Ascending aorta (tissue), 2 donors: ENCODE data around the gene MIPEP. TPM values are rescaled to one million over a fixed set of nuclear protein-coding genes. Genes with fewer than 3 reads are reported as not detected.
"Not testable (repeated sequence)": the region's sequence is repeated elsewhere in the genome, so short reads cannot be mapped to it uniquely, and the experiment has no call there.

ENCODE experiments used
- DNase-seq, 2 donors: peaks; one replicate each; pipeline ENCODE4 v3.0.0-alpha.2; 2019; ENCODE audit warnings: low spot score in 2 of 2
- H3K27ac ChIP-seq, 2 donors: fragments of 200-600 bp; sonication (generic); one replicate each; pipeline ENCODE4 v1.5.1; 2016 to 2017; ENCODE audit warnings: mild to moderate bottlenecking in 1 of 2
- H3K27me3 ChIP-seq: fragments of 200-600 bp; sonication (generic); one replicate; pipeline ENCODE4 v1.5.1; 2017
- H3K36me3 ChIP-seq, 2 donors: fragments of 200-600 bp; sonication (generic); one replicate each; pipeline ENCODE4 v1.5.1; 2016
- H3K4me1 ChIP-seq, 2 donors: fragments of 200-600 bp; sonication (generic); one replicate each; pipeline ENCODE4 v1.5.1; 2016 to 2017; ENCODE audit warnings: mild to moderate bottlenecking in 1 of 2
- H3K4me3 ChIP-seq, 2 donors: fragments of 200-600 bp; sonication (generic); one replicate each; pipeline ENCODE4 v1.5.1; 2016 to 2017; ENCODE audit warnings: mild to moderate bottlenecking in 1 of 2
- H3K9me3 ChIP-seq, 2 donors: fragments of 200-600 bp; sonication (generic); one replicate each; pipeline ENCODE4 v1.5.1; 2016
- intact Hi-C: fragments of 100-400 bp; cut with DNase I; formaldehyde crosslinking; loops from one replicate; pipeline ENCODE4 v1.15.1; 2023
- total RNA-seq: library from RNA; depleted of rRNA; stranded (reverse); fragments of >200 nt; gene quantifications from one replicate; pipeline ENCODE4 v1.1.0, GENCODE V29; 2016
- TF ChIP-seq, protein P1 (sequence below), 3 experiments: fragments of 200-600 bp in 2 of 3; fragments of 450-650 bp in 1 of 3; sonication (generic) in 2 of 3; IDR thresholded peaks; one replicate each; pipeline ENCODE4 v1.5.1; 2016 to 2019; ENCODE audit warnings: antibody characterized with exemption in 3 of 3, mild to moderate bottlenecking in 1 of 3, moderate library complexity in 1 of 3

Gene MIPEP
- total RNA-seq, 1 donor from 2014 or later = 2.8 TPM

DNA sequence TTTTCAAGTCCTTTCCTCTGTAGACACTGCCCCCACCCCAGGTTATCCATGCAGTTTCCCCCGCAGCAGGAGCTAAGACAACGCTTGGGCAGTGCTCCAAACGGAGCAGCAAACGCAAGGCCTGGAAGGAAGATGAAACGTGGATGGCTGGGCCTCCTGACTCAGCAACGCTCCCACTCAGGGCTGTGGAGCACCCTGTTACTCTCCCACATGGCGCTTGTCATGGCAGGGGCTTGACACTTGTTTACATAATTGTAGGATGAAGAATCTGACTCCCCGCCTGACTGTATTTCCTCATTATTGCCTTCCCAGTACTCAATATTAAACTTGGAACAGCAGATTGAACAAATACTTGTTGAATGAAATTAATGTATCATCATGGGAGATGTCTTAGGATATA is 8.9 kb upstream of the MIPEP start:
- TF ChIP-seq, protein P1, sequence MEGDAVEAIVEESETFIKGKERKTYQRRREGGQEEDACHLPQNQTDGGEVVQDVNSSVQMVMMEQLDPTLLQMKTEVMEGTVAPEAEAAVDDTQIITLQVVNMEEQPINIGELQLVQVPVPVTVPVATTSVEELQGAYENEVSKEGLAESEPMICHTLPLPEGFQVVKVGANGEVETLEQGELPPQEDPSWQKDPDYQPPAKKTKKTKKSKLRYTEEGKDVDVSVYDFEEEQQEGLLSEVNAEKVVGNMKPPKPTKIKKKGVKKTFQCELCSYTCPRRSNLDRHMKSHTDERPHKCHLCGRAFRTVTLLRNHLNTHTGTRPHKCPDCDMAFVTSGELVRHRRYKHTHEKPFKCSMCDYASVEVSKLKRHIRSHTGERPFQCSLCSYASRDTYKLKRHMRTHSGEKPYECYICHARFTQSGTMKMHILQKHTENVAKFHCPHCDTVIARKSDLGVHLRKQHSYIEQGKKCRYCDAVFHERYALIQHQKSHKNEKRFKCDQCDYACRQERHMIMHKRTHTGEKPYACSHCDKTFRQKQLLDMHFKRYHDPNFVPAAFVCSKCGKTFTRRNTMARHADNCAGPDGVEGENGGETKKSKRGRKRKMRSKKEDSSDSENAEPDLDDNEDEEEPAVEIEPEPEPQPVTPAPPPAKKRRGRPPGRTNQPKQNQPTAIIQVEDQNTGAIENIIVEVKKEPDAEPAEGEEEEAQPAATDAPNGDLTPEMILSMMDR (IDR thresholded peaks at IDR 0.05) = no peak
- Histone ChIP-seq H3K9me3 (no peaks in the 10 kb centered on the region), H3K4me3 (no peak overlapping the region), H3K27me3 (no peaks in the 10 kb centered on the region), H3K36me3 (no peaks in the 10 kb centered on the region), H3K27ac (no peak overlapping the region), H3K4me1 (peaks cover 0 to 1% of the 10 kb centered on the region in 2 donors)
- intact Hi-C loops = no loop called here
- no peak for DNase-seq

DNA sequence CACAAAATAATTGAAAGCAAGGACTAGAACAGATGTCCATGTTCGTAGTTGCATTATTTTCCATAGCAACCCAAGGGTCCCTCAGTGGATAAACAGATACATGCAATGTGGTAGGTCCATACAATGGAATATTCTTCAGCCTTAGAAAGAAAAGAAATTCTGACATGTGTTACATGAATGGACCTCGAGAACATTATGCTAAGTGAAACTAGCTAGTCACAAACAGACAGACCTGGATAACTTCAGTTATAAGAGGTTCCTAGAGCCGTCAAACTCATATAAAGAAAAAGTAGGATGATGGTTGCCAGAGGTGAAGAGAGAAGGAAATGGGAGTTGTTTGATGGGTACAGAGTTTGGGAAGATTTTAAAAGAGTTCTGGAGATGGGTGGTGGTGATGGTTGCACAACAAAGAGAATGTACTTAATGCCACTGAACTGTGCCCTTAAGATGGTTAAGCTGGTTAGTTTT is 8.3 kb upstream of the MIPEP start, which contains the start of gene C1QTNF9B:
TSS of gene C1QTNF9B (minus strand) at position 51 of the 468 bp plus-strand sequence.
- H3K27ac ChIP-seq, H3K4me3 ChIP-seq, H3K9me3 ChIP-seq, H3K36me3 ChIP-seq, intact Hi-C loops, H3K27me3 ChIP-seq, H3K4me1 ChIP-seq, DNase-seq: not testable (repeated sequence)

DNA sequence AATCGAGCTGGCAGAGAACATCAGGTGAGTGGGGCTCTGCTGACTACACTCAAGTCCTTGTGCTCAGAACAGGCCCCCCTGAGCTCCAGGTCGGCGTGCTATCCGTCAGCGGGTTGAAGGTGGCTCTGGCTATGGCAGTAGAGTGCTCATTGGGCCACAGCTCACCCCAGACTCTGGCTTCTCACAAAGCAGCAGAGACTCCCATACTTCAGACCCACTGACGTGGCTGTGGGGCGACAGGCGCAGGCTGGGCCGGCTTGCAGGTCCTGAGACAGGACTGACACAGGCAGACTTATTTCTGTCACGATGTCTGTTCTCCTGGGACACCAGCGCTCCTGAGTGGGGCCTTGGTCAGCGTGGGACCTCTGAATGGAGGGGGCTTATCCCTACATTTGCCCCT is 5.5 kb upstream of the MIPEP start:
- H3K27ac ChIP-seq, H3K4me1 ChIP-seq, H3K9me3 ChIP-seq, DNase-seq, intact Hi-C loops, H3K4me3 ChIP-seq, H3K27me3 ChIP-seq, H3K36me3 ChIP-seq: not testable (repeated sequence)

DNA sequence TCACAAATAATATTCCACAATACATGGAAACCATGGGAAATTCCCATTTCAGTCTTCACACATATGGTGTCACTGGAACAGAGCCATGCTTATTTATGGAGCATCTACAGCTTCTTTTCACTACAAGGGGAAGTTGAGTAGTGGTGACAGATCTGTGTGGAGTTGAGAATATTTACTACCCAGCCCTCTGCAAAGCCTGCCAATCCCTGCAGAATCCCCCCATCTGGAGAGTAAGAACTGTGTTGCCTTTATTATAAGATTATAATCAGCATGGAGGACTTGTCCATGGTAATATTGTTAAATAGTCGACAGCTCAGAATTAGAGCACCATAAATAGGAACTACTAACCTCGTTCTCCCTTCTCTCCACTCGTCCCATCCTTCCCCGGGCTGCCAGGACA is 4.6 kb upstream of the MIPEP start:
- H3K4me3 ChIP-seq, H3K27me3 ChIP-seq, H3K36me3 ChIP-seq, intact Hi-C loops, H3K4me1 ChIP-seq, DNase-seq, H3K27ac ChIP-seq, H3K9me3 ChIP-seq: not testable (repeated sequence)

DNA sequence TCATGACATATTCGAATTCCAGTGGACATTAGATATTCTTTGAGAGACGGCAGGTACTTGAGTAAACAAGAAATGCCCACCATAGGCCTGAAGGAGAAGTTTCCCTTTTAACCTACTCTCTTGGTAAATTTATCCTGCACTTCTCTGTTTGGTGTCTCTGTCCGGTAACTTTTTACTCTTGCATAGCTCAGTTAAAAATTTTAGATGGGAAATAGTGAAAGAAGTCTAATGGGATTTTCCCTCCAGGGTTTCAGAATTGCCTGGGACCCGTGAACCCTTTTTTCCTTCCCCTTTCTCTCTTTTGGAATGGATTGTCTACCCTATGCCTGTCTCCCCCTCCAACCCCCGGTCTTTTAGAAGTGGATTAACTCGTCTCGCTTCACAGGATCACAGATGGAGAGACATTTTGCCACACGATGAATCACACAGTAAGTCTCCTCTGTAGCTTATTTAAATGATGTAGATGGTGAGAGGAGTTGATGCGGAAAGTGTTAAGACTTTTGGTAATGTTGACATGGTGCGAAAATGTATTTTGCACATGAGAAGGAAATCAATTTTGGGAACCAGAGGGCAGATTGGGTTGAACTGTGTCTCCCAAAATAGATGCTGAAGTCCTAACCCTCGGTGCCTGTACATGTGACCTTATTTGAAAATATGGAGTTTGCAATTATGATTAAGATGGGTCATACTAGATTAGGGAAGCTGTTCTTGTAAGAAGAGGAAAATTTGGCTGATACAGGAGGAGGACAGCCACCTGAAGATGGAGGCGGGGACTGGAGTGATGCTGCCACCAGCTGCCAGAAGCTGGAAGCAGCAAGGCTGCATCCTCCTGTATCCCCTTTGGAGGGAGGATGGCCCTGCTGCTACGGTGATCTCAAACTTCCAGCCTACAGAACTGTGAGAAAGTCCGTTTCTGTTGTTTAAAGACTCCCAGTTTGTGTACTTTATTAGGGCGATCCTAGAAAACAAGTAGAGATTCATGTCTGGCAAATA is 711 bp upstream of the MIPEP start:
- TF ChIP-seq, protein P1 (IDR thresholded peaks at IDR 0.05) = no peak
- DNase-seq = no peak
- intact Hi-C loops = loop anchor here (2.0 to 5.0 kb wide), 2 partner anchors 423 to 515 kb away; no protein-coding TSS in a partner anchor

DNA sequence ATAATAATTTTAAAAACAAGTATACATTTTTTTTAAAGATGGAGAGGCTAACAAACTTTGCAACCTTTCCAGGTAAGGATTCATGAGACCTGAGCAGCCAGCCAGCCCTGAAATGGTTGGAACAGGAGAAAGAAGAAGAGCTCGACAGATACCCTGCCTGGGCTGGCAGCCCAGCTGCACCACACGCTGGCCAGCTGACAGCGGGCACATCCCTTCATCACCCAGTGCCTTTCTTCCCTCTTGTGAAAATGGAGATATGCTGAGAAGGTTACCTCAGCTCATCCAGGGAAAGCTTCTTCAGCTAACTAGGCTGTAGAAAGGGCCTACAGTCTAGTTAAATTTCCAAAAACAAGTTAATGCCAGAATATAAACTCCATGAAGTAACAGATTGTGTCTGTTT is 4.8 kb downstream of the MIPEP start:
- DNase-seq, H3K27ac ChIP-seq, intact Hi-C loops, H3K9me3 ChIP-seq, H3K4me3 ChIP-seq, H3K4me1 ChIP-seq, H3K27me3 ChIP-seq: not testable (repeated sequence)
- peaks cover 8 to 14% of the 10 kb centered on the region in 2 donors for H3K36me3 ChIP-seq

More for the DNA sequence above, 711 bp upstream of the MIPEP start:
- Histone ChIP-seq H3K9me3 (no peaks in the 10 kb centered on the region), H3K27me3 (no peaks in the 10 kb centered on the region), H3K4me1 (peaks cover 0 to 7% of the 10 kb centered on the region in 2 donors), H3K4me3 (peak overlapping the region; percentile 93 to 98), H3K36me3 (peaks cover 1% of the 10 kb centered on the region in 2 donors), H3K27ac (peak overlapping the region; percentile 83 to 89)

DNA sequence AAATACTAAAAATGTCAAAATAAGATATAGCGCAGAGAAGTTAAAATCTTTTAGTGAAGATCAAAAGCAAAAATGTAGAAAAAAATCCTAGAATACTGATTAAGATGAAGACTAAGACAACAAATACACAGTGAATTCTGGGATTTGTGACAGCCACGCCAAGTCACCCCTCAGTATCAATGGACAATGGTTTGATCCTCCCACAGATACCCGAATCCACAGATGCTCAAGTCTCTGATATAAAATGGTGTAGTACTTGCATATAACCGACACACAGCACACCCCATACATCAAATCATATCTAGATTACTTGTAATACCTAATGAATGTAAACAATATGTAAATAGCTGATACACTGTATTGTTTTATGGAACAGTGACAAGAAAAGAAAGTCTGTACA is 5.9 kb downstream of the MIPEP start:
- TF ChIP-seq, protein P1 (IDR thresholded peaks at IDR 0.05) = no peak
- peaks cover 0 to 7% of the 10 kb centered on the region in 2 donors for H3K4me1 ChIP-seq
- no peak overlapping the region for H3K4me3 ChIP-seq
- H3K27ac ChIP-seq = no peak overlapping the region
- no peaks in the 10 kb centered on the region for H3K9me3 ChIP-seq
- no peaks in the 10 kb centered on the region for H3K27me3 ChIP-seq
- intact Hi-C loops = no loop called here
- DNase-seq = no peak
- peaks cover 8 to 20% of the 10 kb centered on the region in 2 donors for H3K36me3 ChIP-seq

DNA sequence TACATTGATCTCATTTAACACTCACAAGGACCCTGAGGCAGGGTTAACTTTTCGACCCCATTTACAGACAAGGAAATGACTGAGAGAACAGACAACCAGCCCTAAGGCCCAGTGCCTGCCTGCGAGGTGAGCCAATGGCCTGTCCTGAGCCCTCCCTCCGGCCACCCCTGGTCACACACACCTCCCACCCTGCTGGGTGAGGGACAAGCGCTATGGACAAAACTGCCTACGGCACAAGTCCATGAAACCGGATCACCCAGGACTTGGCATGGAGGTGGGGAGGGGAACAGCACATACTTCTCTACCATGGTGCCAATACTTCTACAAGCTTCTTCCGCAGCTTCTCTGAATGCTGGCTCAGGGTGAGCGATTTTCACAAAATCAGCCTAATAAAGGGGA is 7.8 kb downstream of the MIPEP start:
- intact Hi-C loops = not testable (repeated sequence)

DNA sequence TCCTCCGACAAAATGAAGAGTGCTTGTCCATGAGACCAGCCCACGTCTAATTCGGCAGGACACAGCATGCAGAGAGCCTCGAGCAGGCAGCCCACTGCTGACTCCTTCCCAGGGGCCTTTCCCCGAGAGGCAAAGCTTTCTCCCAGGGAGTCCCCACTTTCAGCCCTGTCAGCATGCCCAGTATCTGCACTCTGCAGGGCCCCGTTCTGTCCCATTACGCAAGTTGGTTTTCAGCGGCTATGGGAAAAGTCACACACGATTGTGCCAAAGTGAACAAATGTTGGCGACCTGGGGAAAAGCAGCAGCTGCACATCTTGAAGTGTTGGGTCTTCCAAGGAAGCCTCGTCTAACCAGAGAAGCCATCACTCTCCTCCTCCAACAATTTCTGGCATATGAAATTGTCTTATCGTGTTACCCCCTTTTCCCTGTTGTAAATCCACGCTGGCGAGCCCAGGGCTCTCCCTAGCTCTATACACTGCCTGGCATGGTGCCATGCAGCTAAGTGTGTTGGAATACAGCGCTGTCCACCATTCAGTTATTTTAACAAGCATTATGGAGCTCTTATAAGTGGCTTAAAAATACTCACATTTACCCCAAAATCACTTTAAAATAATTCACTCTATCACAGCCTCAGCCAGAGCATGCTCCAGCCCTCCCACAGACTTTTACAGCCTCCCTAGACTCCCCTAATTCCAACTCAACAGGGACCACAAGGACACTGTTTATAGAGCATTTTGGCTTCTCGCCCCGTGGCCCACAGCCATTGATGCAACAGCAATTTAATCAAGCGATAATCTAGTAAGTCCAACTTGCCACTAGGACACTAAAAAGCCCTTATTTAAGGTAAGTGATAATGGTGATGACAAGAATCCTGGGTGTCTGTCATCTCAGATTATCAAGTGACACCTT is 8.5 kb downstream of the MIPEP start:
- H3K36me3 ChIP-seq = peaks cover 8 to 21% of the 10 kb centered on the region in 2 donors
- intact Hi-C loops = not testable (repeated sequence)

More for the DNA sequence above, 7.8 kb downstream of the MIPEP start:
- not testable (repeated sequence) for H3K27ac ChIP-seq, H3K4me1 ChIP-seq, H3K27me3 ChIP-seq, DNase-seq, H3K4me3 ChIP-seq, H3K9me3 ChIP-seq
- H3K36me3 ChIP-seq = peaks cover 8 to 21% of the 10 kb centered on the region in 2 donors

More for the DNA sequence above, 8.5 kb downstream of the MIPEP start:
- not testable (repeated sequence) for H3K9me3 ChIP-seq, DNase-seq, H3K27me3 ChIP-seq, H3K4me1 ChIP-seq, H3K27ac ChIP-seq, H3K4me3 ChIP-seq
